K562 (cell line): ENCODE measurements around the gene EFNA1.

Experiments used
- CTCF ChIP-seq, 3 experiments: IDR thresholded peaks in 2 of 3; conservative IDR thresholded peaks in 1 of 3; 2 replicates each; pipeline ENCODE4 v1.5.1; 2011 to 2012; ENCODE audit warnings: low read length in 3 of 3, mild to moderate bottlenecking in 3 of 3, control low read depth in 2 of 3, improper control_type of control experiment in 1 of 3, inconsistent platforms in 1 of 3, low read depth in 1 of 3, mixed read lengths in 1 of 3, moderate library complexity in 1 of 3; ENCODE audit not compliant: insufficient read depth in 2 of 3
- CUX1 ChIP-seq: fragments of 200-800 bp; sonication (Bioruptor generic); IDR thresholded peaks from 2 replicates; pipeline ENCODE4 v1.6.1; 2016; ENCODE audit warnings: missing genetic modification characterization, missing compliant biosample characterization
- ZBTB11 ChIP-seq, 3 experiments: fragments of 200-800 bp in 1 of 3; fragments of 250-450 bp in 1 of 3; fragments of 450-650 bp in 1 of 3; sonication (Bioruptor Pico) in 1 of 3; sonication (Bioruptor generic) in 1 of 3; formaldehyde crosslinking in 1 of 3; IDR thresholded peaks; 2 replicates each; pipeline versions ENCODE4 v1.6.1 to v1.8.0; 2016 to 2022; ENCODE audit warnings: mild to moderate bottlenecking in 2 of 3, missing genetic modification characterization in 2 of 3, missing compliant biosample characterization in 1 of 3, moderate library complexity in 1 of 3
- ZNF717 ChIP-seq: fragments of 250-450 bp; sonication (Bioruptor Pico); IDR thresholded peaks from 2 replicates; pipeline ENCODE4 v1.5.0; 2021

- TF ChIP-seq CUX1 (CRISPR knock-in tag) = no peak
- TF ChIP-seq ZNF717 (CRISPR knock-in tag) = no peak
- no peak for TF ChIP-seq ZBTB11 (CRISPR knock-in tag; IDR thresholded peaks at IDR 0.05)
- TF ChIP-seq CTCF (IDR thresholded peaks at IDR 0.05 in 2 of 3, conservative IDR thresholded peaks at IDR 0.05 in 1 of 3; ENCODE audit: insufficient read depth in 2 of 3, low read depth in 1 of 3, low read length in 3 of 3) = no peak
These were observed 35.5 kb upstream of the EFNA1 start for GRCh38 chr1:155092131-155092530.
